ENCODE data around the gene PMPCA. TPM values are rescaled to one million over a fixed set of nuclear protein-coding genes. Genes with fewer than 3 reads are reported as not detected.

Gene PMPCA
- total and polyA plus RNA-seq, 2 of the 13 experiments (the other 11 are each of a cell fraction or from before 2014, with no cell fraction given) = 70.2 to 88.4 TPM

DNA sequence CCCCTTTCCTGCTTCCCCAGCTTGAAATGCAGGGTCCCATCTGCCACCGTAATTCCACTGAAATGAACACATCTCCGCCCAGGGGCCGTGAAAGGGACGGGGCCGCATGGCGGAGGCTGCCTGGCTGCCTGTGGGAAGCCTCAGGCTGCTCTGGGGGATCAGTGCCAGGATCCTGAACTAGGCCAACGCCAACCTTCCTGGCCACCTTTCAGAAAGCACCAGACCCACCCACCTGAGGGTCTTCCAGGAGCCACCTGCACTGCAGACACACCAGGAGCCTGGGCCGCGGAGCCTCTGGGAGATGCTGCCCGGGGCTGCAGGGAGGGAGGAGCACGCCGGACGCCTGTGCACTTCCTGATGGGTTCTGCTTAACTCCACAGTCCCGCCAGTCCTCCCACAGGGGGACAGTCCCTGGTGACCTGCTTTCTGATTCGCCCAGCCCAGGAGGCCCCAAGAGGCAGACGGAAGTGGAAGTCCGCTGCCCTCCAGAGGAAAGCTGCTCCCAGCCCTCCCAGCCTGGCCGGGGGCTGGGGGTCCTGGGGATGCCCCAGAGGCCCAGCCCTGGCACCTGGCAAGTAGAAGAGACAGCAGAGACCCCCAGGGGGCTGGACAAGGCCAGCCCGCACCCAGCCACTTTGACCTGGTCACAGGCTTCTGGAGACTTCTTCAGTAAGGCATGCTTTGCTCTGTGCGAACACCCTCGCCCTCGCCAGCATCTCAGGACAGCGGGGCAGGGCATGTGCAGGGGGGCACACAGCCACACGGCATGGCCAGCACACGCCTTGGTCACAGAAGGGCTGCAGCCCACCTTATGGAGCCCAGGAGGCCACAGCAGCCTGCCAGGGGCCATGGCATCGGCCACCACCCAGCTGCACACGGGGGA is 36.9 kb upstream of the PMPCA start, which contains the start of gene CARD9 (continued):
- TF ChIP-seq, protein P1, sequence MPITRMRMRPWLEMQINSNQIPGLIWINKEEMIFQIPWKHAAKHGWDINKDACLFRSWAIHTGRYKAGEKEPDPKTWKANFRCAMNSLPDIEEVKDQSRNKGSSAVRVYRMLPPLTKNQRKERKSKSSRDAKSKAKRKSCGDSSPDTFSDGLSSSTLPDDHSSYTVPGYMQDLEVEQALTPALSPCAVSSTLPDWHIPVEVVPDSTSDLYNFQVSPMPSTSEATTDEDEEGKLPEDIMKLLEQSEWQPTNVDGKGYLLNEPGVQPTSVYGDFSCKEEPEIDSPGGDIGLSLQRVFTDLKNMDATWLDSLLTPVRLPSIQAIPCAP (CRISPR knock-in tag; IDR thresholded peaks at IDR 0.05; ENCODE audit: low read depth) = no peak
- TF ChIP-seq, protein P2, sequence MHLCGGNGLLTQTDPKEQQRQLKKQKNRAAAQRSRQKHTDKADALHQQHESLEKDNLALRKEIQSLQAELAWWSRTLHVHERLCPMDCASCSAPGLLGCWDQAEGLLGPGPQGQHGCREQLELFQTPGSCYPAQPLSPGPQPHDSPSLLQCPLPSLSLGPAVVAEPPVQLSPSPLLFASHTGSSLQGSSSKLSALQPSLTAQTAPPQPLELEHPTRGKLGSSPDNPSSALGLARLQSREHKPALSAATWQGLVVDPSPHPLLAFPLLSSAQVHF (CRISPR knock-in tag; IDR thresholded peaks at IDR 0.05) = no peak
- no peak for TF ChIP-seq ZFP36L2 (CRISPR knock-in tag; IDR thresholded peaks at IDR 0.05)
- no peak for TF ChIP-seq ZSCAN20 (CRISPR knock-in tag; IDR thresholded peaks at IDR 0.05; ENCODE audit: borderline replicate concordance)
- no peak for TF ChIP-seq ZNF431 (CRISPR knock-in tag; IDR thresholded peaks at IDR 0.05; ENCODE audit: borderline replicate concordance, low read depth)
- TF ChIP-seq TOE1 (CRISPR knock-in tag; IDR thresholded peaks at IDR 0.05) = no peak
- no peak for TF ChIP-seq POGZ (CRISPR knock-in tag; IDR thresholded peaks at IDR 0.05)
- peak; percentile 24; the same call in 1 of the 2 replicates for TF ChIP-seq ETV5 (CRISPR knock-in tag; IDR thresholded peaks at IDR 0.05; ENCODE audit: borderline replicate concordance)
- TF ChIP-seq ZNF143 (CRISPR knock-in tag; IDR thresholded peaks at IDR 0.05) = 0 out of 2 replicates have a peak, but pooled peaks have one; percentile 36
- TF ChIP-seq ZNF674 (CRISPR knock-in tag; IDR thresholded peaks at IDR 0.05; ENCODE audit: low read depth) = no peak
- TF ChIP-seq, protein P3, sequence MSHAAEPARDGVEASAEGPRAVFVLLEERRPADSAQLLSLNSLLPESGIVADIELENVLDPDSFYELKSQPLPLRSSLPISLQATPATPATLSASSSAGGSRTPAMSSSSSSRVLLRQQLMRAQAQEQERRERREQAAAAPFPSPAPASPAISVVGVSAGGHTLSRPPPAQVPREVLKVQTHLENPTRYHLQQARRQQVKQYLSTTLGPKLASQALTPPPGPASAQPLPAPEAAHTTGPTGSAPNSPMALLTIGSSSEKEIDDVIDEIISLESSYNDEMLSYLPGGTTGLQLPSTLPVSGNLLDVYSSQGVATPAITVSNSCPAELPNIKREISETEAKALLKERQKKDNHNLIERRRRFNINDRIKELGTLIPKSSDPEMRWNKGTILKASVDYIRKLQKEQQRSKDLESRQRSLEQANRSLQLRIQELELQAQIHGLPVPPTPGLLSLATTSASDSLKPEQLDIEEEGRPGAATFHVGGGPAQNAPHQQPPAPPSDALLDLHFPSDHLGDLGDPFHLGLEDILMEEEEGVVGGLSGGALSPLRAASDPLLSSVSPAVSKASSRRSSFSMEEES (CRISPR knock-in tag; IDR thresholded peaks at IDR 0.05) = no peak
- no peak for TF ChIP-seq CREM (IDR thresholded peaks at IDR 0.05)
- no peak for TF ChIP-seq CREM (CRISPR knock-in tag; IDR thresholded peaks at IDR 0.05)
- TF ChIP-seq HNF4G (IDR thresholded peaks at IDR 0.05; ENCODE audit: borderline replicate concordance, low read depth, low read length) = no peak
- no peak for TF ChIP-seq HNF4G (CRISPR knock-in tag; IDR thresholded peaks at IDR 0.05; ENCODE audit: borderline replicate concordance, low read depth)
- TF ChIP-seq, protein P4, sequence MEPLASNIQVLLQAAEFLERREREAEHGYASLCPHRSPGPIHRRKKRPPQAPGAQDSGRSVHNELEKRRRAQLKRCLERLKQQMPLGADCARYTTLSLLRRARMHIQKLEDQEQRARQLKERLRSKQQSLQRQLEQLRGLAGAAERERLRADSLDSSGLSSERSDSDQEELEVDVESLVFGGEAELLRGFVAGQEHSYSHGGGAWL (CRISPR knock-in tag; IDR thresholded peaks at IDR 0.05) = no peak; the same call in none of the 2 replicates
- TF ChIP-seq, protein P5, sequence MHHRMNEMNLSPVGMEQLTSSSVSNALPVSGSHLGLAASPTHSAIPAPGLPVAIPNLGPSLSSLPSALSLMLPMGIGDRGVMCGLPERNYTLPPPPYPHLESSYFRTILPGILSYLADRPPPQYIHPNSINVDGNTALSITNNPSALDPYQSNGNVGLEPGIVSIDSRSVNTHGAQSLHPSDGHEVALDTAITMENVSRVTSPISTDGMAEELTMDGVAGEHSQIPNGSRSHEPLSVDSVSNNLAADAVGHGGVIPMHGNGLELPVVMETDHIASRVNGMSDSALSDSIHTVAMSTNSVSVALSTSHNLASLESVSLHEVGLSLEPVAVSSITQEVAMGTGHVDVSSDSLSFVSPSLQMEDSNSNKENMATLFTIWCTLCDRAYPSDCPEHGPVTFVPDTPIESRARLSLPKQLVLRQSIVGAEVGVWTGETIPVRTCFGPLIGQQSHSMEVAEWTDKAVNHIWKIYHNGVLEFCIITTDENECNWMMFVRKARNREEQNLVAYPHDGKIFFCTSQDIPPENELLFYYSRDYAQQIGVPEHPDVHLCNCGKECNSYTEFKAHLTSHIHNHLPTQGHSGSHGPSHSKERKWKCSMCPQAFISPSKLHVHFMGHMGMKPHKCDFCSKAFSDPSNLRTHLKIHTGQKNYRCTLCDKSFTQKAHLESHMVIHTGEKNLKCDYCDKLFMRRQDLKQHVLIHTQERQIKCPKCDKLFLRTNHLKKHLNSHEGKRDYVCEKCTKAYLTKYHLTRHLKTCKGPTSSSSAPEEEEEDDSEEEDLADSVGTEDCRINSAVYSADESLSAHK (CRISPR knock-in tag; IDR thresholded peaks at IDR 0.05; ENCODE audit: borderline replicate concordance) = no peak
- peak; percentile 52 for TF ChIP-seq MED1 (CRISPR knock-in tag; IDR thresholded peaks at IDR 0.05)
- no peak for TF ChIP-seq KLF15 (CRISPR knock-in tag; IDR thresholded peaks at IDR 0.05; ENCODE audit: borderline replicate concordance)
- TF ChIP-seq PLRG1 (conservative IDR thresholded peaks at IDR 0.05) = no peak
- no peak for TF ChIP-seq NONO (IDR thresholded peaks at IDR 0.05)
- TF ChIP-seq NONO (CRISPR knock-in tag; conservative IDR thresholded peaks at IDR 0.05) = no peak
- no peak for TF ChIP-seq PPARG (CRISPR knock-in tag; conservative IDR thresholded peaks at IDR 0.05)

Measured in HepG2 (cell line).